Measurements from ENCODE around the gene PDGFB. TPM values are rescaled to one million over a fixed set of nuclear protein-coding genes. Genes with fewer than 3 reads are reported as not detected.

PDGFB gene
- total RNA-seq, 1 donor from 2014 or later, result 159 TPM

GRCh38 chr22:39179841-39180335, 64.9 kb downstream of the PDGFB start:
- Histone ChIP-seq H3K4me3 (ENCODE audit: low read depth, low read length) (no peak overlapping the region), H3K36me3 (ENCODE audit: control insufficient read depth, insufficient read depth, low read length) (no peaks in the 10 kb centered on the region), H3K27me3 (ENCODE audit: control insufficient read depth, insufficient read depth, low read length) (no peaks in the 10 kb centered on the region)
- TF ChIP-seq, protein P1, sequence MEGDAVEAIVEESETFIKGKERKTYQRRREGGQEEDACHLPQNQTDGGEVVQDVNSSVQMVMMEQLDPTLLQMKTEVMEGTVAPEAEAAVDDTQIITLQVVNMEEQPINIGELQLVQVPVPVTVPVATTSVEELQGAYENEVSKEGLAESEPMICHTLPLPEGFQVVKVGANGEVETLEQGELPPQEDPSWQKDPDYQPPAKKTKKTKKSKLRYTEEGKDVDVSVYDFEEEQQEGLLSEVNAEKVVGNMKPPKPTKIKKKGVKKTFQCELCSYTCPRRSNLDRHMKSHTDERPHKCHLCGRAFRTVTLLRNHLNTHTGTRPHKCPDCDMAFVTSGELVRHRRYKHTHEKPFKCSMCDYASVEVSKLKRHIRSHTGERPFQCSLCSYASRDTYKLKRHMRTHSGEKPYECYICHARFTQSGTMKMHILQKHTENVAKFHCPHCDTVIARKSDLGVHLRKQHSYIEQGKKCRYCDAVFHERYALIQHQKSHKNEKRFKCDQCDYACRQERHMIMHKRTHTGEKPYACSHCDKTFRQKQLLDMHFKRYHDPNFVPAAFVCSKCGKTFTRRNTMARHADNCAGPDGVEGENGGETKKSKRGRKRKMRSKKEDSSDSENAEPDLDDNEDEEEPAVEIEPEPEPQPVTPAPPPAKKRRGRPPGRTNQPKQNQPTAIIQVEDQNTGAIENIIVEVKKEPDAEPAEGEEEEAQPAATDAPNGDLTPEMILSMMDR (IDR thresholded peaks at IDR 0.05; ENCODE audit: insufficient read depth, low read length, poor library complexity, severe bottlenecking), result no peak
- DNase-seq (ENCODE audit: low read depth), result no peak

- no peak overlapping the region for H3K4me3 ChIP-seq (ENCODE audit: low read depth, low read length)
- TF ChIP-seq, protein P1 (IDR thresholded peaks at IDR 0.05; ENCODE audit: insufficient read depth, low read length, poor library complexity, severe bottlenecking), result no peak
- no peaks in the 10 kb centered on the region for H3K27me3 ChIP-seq (ENCODE audit: control insufficient read depth, insufficient read depth, low read length)
- no peak for DNase-seq (ENCODE audit: low read depth)
- no peaks in the 10 kb centered on the region for H3K36me3 ChIP-seq (ENCODE audit: control insufficient read depth, insufficient read depth, low read length)
Observed at GRCh38 chr22:39179401-39179827, 65.4 kb downstream of the PDGFB start.

GRCh38 chr22:39178206-39179111, 66.3 kb downstream of the PDGFB start:
- TF ChIP-seq, protein P1 (IDR thresholded peaks at IDR 0.05; ENCODE audit: insufficient read depth, low read length, poor library complexity, severe bottlenecking), result no peak
- DNase-seq (ENCODE audit: low read depth), result no peak
- Histone ChIP-seq H3K4me3 (ENCODE audit: low read depth, low read length) (no peak overlapping the region), H3K36me3 (ENCODE audit: control insufficient read depth, insufficient read depth, low read length) (no peaks in the 10 kb centered on the region), H3K27me3 (ENCODE audit: control insufficient read depth, insufficient read depth, low read length) (no peaks in the 10 kb centered on the region)

- H3K4me3 ChIP-seq (ENCODE audit: low read depth, low read length), result no peak overlapping the region
- TF ChIP-seq, protein P1 (IDR thresholded peaks at IDR 0.05; ENCODE audit: insufficient read depth, low read length, poor library complexity, severe bottlenecking), result no peak
- H3K36me3 ChIP-seq (ENCODE audit: control insufficient read depth, insufficient read depth, low read length), result no peaks in the 10 kb centered on the region
- H3K27me3 ChIP-seq (ENCODE audit: control insufficient read depth, insufficient read depth, low read length), result no peaks in the 10 kb centered on the region
- no peak for DNase-seq (ENCODE audit: low read depth)
Observed at GRCh38 chr22:39177791-39178190, 67.0 kb downstream of the PDGFB start.

- Histone ChIP-seq H3K27me3 (ENCODE audit: control insufficient read depth, insufficient read depth, low read length) (no peaks in the 10 kb centered on the region), H3K36me3 (ENCODE audit: control insufficient read depth, insufficient read depth, low read length) (no peaks in the 10 kb centered on the region), H3K4me3 (ENCODE audit: low read depth, low read length) (no peak overlapping the region)
- TF ChIP-seq, protein P1 (IDR thresholded peaks at IDR 0.05; ENCODE audit: insufficient read depth, low read length, poor library complexity, severe bottlenecking), result no peak
- DNase-seq (ENCODE audit: low read depth), result no peak
Observed at GRCh38 chr22:39177456-39177775, 67.4 kb downstream of the PDGFB start.
